ENCODE measurements around the gene MXRA8.
"Not testable (repeated sequence)": the region's sequence is repeated elsewhere in the genome, so short reads cannot be mapped to it uniquely, and the experiment has no call there.

Gene MXRA8

DNA sequence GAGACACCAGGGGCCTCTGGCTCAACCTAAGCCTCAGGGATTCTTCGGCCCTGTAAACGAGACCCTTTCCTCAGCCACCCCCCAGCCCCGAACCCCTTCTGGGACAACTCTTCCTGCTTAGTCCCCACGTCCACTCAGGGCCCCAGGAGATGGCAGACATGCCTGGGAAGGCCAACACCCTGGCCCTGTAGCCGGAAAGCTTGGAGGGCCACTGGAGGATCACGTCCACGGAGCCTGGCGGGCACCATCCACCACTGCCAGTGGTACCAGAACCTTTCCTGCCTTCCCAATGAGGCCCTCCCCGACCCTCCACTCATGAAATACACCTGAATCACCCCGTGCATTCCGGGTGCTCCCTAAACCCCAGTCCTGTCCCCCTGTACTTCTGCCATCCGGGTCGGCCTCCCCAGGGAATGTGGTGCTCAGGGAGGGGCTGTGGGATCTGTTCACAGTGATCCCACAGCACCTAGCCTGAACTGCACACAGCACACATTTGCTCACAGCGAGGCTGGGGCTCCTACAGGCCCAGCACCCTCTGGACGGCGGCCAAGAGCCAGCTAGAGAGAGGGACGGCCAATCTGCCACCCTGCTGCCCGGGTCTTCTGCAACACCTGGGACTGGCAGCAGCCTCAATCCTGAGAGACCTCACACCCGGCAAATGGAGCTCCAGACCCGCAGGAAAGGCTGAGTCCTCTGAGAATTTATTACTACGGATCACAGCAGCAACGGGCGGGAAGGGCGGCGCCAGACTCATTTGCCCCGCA is 14.9 kb upstream of the MXRA8 start:
- DNase-seq (ENCODE audit: low spot score) = no peak
- in situ Hi-C loops (cut with MboI; ENCODE audit: low sequenced_read_pairs, unreplicated experiment) = no loop called here
- TF ChIP-seq, protein P1, sequence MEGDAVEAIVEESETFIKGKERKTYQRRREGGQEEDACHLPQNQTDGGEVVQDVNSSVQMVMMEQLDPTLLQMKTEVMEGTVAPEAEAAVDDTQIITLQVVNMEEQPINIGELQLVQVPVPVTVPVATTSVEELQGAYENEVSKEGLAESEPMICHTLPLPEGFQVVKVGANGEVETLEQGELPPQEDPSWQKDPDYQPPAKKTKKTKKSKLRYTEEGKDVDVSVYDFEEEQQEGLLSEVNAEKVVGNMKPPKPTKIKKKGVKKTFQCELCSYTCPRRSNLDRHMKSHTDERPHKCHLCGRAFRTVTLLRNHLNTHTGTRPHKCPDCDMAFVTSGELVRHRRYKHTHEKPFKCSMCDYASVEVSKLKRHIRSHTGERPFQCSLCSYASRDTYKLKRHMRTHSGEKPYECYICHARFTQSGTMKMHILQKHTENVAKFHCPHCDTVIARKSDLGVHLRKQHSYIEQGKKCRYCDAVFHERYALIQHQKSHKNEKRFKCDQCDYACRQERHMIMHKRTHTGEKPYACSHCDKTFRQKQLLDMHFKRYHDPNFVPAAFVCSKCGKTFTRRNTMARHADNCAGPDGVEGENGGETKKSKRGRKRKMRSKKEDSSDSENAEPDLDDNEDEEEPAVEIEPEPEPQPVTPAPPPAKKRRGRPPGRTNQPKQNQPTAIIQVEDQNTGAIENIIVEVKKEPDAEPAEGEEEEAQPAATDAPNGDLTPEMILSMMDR (IDR thresholded peaks at IDR 0.05; ENCODE audit: borderline replicate concordance, control extremely low read depth, extremely low read depth, insufficient read depth, missing control alignments) = no peak

DNA sequence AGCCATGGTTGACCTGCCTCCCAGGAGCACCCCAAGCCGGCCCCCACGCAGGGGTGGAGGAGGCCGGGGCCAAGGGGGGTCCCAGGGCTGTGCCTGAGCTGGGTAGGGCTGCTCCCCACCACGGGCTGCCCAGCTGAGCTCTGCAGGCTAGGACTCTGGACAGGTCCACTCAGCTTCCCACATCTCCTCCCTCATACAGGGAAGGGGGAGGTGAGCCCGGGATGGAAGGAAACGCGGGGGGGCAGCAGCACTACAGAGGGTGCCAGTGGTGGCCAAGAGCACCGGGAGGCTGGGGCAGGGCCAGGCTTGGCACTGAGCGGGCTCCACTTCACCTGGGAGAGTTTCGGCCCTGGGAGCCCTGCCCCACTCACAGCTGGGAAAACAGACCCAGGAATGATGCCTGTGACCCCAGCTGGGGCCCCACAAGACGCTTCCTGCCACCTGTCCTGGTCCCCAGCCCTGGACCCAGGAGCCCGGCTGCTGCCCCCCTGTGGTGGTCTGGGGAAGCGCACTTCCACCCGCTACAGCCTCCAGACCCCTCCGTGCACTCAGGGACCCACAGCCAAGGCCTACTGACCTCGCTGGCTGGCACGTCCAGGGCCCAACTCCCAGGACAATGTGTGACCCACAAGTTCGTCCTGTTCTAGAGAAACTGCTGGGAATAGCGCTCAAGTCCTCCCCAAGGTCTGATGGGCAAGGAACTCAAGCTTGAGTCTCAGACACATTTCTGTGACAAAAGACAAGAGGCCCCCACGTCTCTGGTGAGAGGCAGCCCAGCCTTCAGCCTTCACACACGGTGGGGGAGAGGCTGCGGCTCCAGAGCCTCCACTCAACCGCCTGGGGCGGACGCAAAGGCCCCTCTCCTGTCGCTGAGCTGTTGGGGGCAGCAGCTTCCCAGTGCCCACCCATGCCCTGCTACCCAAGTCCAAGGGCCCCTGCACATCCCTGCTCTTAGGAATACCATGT is 13.7 kb upstream of the MXRA8 start:
- TF ChIP-seq, protein P1 (IDR thresholded peaks at IDR 0.05; ENCODE audit: borderline replicate concordance, control extremely low read depth, extremely low read depth, insufficient read depth, missing control alignments) = peak; percentile 77
- DNase-seq (ENCODE audit: low spot score) = peak; percentile 91
- in situ Hi-C loops (cut with MboI; ENCODE audit: low sequenced_read_pairs, unreplicated experiment) = no loop called here

DNA sequence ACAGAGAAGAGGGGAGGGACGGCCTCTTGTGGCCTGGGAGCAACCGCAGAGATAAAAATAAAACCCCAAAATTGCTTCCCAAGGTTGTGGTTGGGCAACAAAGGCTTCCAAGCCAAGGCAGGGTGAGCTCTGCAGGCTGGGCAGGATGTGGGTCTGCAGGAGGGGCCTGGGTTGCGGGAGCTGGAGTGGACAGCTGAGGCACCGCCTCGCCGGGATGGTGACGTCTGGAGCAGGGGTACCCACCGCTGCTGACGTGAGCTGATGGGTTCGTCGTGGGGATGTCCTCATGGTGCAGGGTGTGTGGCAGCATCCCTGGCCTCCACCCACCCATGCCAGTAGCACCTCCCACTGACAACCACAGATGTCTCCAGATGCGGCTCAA is 13.0 kb upstream of the MXRA8 start:
- TF ChIP-seq, protein P1 (IDR thresholded peaks at IDR 0.05; ENCODE audit: borderline replicate concordance, control extremely low read depth, extremely low read depth, insufficient read depth, missing control alignments) = no peak
- DNase-seq (ENCODE audit: low spot score) = no peak
- in situ Hi-C loops (cut with MboI; ENCODE audit: low sequenced_read_pairs, unreplicated experiment) = no loop called here

DNA sequence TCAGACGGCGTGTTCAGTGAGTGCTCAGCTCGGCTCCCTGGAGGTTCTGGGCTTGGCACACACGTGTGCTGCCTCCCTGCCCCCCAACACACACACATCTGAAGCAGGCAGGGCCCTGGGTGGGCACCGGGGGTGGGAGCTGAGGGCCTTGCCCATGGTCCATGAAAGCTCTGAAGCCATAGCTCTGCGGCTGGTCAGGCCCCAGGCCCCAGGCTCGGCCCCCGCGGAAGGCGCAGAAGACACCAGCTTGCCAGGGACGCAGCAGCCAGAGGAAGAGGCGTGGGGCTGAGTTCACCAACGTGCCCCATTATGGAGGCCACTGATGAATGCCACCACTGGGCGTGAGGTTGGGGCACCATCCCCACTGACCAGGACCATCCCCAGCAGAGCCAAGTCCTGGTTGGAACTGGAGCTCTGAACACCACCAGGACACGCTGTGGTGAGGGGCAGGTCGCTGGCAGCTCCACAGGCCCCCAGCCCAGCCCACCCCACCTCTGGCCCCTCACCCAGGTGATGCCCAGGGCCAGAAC is 12.5 kb upstream of the MXRA8 start:
- in situ Hi-C loops (cut with MboI; ENCODE audit: low sequenced_read_pairs, unreplicated experiment) = no loop called here
- DNase-seq (ENCODE audit: low spot score) = no peak

DNA sequence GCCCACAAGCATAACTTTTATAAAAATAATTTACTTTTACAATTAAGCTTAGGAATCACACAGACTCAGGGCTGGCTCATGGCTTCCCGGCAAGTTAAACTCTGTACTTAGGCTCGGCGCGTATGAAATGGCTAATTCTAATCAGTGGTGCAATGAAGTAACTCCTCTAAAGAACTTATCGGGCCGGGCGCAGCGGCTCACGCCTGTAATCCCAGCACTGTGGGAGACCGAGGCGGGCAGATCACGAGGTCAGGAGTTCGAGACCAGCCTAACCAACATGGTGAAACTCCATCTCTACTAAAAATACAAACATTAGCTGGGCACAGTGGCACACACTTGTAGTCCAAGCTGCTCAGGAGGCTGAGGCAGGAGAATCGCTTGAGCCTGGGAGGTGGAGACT is 11.7 kb upstream of the MXRA8 start:
- DNase-seq (ENCODE audit: low spot score); in situ Hi-C loops (cut with MboI; ENCODE audit: low sequenced_read_pairs, unreplicated experiment): not testable (repeated sequence)

More for the DNA sequence above, 12.5 kb upstream of the MXRA8 start:
- TF ChIP-seq, protein P1 (IDR thresholded peaks at IDR 0.05; ENCODE audit: borderline replicate concordance, control extremely low read depth, extremely low read depth, insufficient read depth, missing control alignments) = no peak

DNA sequence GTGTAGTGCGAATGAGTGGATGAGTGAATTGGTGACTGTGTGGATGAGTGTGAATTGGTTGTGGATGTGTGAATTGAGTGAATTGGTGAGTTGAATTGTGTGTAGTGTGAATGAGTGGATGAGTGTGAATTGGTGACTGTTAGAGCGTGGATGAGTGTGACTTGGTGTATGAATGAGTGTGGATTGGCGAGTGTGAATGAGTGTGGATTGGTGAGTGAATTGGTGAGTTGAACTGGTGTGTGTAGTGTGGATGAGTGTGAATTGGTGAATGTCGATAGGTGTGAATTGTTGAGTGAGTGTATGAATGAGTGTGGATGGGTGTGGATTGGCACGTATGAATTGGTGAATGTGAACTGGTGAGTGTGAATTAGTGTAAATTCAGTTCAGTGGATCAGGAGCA is 9.0 kb upstream of the MXRA8 start:
- in situ Hi-C loops (cut with MboI; ENCODE audit: low sequenced_read_pairs, unreplicated experiment) = no loop called here
- DNase-seq (ENCODE audit: low spot score) = no peak
- TF ChIP-seq, protein P1 (IDR thresholded peaks at IDR 0.05; ENCODE audit: borderline replicate concordance, control extremely low read depth, extremely low read depth, insufficient read depth, missing control alignments) = no peak
